ENCODE measurements around the gene COQ2. TPM values are rescaled to one million over a fixed set of nuclear protein-coding genes. Genes with fewer than 3 reads are reported as not detected.

COQ2 gene
- total and polyA plus RNA-seq, 8 donors, result 2.8 to 5.4 (median 3.9) TPM

DNA sequence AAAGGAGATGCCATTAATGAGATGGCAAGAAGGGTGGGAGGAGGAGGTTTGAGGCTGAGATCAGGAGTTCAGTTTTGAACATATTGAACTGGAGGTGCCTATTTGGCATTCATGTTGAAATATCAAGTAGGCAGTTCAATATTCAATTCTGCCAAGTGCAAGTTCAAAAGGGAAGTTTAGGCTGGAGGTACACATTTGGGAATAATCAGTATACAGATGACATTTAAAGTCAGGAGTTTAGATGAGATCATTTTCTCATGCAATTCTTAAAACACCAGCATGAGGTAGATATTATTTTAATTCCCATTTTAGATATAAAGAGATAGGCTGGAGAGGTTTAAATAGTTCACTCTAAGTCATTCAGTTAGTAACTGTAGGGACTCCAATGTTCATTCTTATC is 26.1 kb downstream of the COQ2 start:
- Histone ChIP-seq H3K27me3 (no peaks in the 10 kb centered on the region), H3K27ac (no peak overlapping the region), H3K4me3 (no peak overlapping the region), H3K9me3 (no peaks in the 10 kb centered on the region), H3K36me3 (no peaks in the 10 kb centered on the region), H3K4me1 (peaks cover 0 to 3% (median 0%) of the 10 kb centered on the region in 3 donors)
- ATAC-seq (no peak), FAIRE-seq (no peak), DNase-seq (no peak)
- TF ChIP-seq, protein P1, sequence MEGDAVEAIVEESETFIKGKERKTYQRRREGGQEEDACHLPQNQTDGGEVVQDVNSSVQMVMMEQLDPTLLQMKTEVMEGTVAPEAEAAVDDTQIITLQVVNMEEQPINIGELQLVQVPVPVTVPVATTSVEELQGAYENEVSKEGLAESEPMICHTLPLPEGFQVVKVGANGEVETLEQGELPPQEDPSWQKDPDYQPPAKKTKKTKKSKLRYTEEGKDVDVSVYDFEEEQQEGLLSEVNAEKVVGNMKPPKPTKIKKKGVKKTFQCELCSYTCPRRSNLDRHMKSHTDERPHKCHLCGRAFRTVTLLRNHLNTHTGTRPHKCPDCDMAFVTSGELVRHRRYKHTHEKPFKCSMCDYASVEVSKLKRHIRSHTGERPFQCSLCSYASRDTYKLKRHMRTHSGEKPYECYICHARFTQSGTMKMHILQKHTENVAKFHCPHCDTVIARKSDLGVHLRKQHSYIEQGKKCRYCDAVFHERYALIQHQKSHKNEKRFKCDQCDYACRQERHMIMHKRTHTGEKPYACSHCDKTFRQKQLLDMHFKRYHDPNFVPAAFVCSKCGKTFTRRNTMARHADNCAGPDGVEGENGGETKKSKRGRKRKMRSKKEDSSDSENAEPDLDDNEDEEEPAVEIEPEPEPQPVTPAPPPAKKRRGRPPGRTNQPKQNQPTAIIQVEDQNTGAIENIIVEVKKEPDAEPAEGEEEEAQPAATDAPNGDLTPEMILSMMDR (IDR thresholded peaks at IDR 0.05), result no peak
- intact Hi-C loops (cut with DNase I), result no loop called here

DNA sequence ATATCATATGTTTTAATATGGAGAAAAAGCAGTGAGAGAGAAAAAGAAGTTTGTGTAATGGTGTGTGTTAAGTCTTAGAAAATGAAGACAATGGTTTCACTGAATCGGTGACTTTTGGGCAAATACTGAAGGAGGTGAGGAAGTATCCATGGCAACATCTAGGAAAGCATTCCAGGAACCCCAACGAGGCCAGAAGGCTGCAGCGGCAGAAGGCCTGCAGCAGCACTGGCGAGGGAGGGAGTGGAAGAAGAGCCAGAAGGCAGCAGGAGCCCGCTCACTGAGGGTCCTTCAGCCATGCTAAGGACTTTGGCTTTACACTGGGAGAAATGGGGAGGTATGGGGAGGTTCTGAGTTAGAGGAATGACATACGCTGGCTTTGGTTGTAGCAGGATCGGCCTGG is 26.8 kb downstream of the COQ2 start:
- no peak overlapping the region for H3K27ac ChIP-seq
- intact Hi-C loops (cut with DNase I), result no loop called here
- ATAC-seq, result no peak
- H3K9me3 ChIP-seq, result no peaks in the 10 kb centered on the region
- WGBS, 2 donors, result 93% methylated on average over 7 of the region's 7 CpGs
- TF ChIP-seq, protein P1 (IDR thresholded peaks at IDR 0.05), result no peak
- peaks cover 0 to 3% (median 0%) of the 10 kb centered on the region in 3 donors for H3K4me1 ChIP-seq
- H3K4me3 ChIP-seq, result no peak overlapping the region
- FAIRE-seq, result no peak
- no peak for DNase-seq
- H3K36me3 ChIP-seq, result no peaks in the 10 kb centered on the region
- H3K27me3 ChIP-seq, result no peaks in the 10 kb centered on the region

DNA sequence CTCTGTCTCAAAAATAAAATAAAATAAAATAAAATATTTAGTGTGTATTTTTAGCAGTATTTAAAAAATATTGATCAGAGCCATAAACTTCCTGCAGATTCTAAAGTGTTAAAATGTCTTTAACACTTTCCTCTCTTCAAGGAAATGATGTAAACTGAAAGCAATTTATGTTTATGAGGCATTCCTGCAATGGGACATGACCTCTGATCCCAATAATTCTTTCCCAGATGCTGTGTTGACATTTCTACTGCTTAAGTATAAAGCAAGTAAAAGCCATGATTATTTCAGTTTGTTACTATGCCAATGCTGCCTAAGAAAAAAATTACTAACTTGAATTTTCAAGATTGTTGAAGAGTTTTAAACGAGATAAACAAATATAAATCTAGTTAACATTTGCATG is 29.0 kb downstream of the COQ2 start:
- intact Hi-C loops (cut with DNase I), result no loop called here
- H3K27ac ChIP-seq, result no peak overlapping the region
- no peaks in the 10 kb centered on the region for H3K9me3 ChIP-seq
- FAIRE-seq (peak; percentile 26), ATAC-seq (no peak), DNase-seq (no peak)
- no peak overlapping the region for H3K4me3 ChIP-seq
- H3K4me1 ChIP-seq, result no peaks in the 10 kb centered on the region
- WGBS, 2 donors, result 59 to 62% methylated on average over 1 of the region's 1 CpG
- no peaks in the 10 kb centered on the region for H3K27me3 ChIP-seq
- TF ChIP-seq, protein P1 (IDR thresholded peaks at IDR 0.05), result no peak
- no peaks in the 10 kb centered on the region for H3K36me3 ChIP-seq

DNA sequence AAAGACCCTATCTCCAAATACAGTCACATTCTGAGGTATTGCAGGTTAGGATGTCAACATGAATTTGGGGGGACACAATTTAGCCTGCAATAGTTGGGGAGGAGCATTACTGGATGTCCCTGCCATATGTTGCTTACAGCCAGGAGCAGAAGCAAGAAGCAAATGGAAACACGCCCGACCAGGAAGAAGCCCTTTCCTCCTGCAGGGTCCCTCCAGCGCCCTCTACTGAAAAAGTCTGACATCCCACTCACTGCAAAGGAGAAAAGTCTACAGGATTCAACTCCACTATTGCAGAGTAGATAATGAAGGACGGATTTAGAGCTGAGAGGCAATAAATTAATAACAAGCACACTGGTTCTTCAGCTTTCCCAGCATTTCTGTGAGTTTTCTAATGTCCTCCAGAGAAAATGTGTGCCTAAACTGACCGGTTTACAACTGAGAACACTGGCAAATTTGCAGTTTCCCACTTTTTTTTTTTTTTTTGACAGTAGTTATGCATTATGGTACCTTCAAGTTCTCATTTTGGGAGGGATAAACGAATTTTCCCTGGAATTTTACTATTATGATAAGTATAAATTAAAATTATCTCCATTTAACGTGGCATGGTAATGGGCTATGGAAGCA is 31.7 kb downstream of the COQ2 start:
- DNase-seq (peak in 4 of 6 donors; percentile 56 to 63 (median 60)), FAIRE-seq (no peak), ATAC-seq (peak; percentile 70 to 93 (median 80))
- no peaks in the 10 kb centered on the region for H3K4me1 ChIP-seq
- H3K36me3 ChIP-seq, result no peaks in the 10 kb centered on the region
- TF ChIP-seq, protein P1 (IDR thresholded peaks at IDR 0.05), result peak in 3 of 4 donors; percentile 15 to 42 (median 23)
- intact Hi-C loops (cut with DNase I), result no loop called here
- no peaks in the 10 kb centered on the region for H3K27me3 ChIP-seq
- H3K9me3 ChIP-seq, result no peaks in the 10 kb centered on the region
- no peak overlapping the region for H3K27ac ChIP-seq
- H3K4me3 ChIP-seq, result no peak overlapping the region
- 34 to 41% methylated on average over 7 of the region's 7 CpGs for WGBS, 2 donors

DNA sequence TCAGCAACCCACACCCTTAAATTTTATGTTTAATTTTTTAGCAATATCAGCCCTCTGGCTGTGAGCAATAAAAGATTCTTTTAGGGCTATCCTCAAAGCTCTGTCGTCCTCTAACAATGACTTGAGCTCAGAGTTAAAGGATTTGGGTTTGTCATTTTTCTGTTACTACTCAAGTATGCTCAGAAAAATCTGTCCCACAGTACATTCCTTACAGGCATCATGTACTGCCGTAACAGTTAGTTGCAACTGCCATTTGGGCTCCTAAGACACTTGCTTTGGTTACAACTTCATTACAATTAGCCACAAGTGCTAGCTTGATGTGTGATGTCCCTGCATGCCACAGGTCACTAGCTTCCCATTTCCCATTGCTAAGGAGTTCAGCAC is 33.2 kb downstream of the COQ2 start:
- Histone ChIP-seq H3K27me3 (no peaks in the 10 kb centered on the region), H3K36me3 (no peaks in the 10 kb centered on the region), H3K9me3 (no peaks in the 10 kb centered on the region), H3K4me1 (no peaks in the 10 kb centered on the region), H3K27ac (no peak overlapping the region), H3K4me3 (no peak overlapping the region)
- TF ChIP-seq, protein P1 (IDR thresholded peaks at IDR 0.05), result no peak
- DNase-seq (no peak), ATAC-seq (no peak), FAIRE-seq (no peak)
- WGBS, 2 donors, result 93% methylated on average over 2 of the region's 2 CpGs
- intact Hi-C loops (cut with DNase I), result no loop called here
